NCI-H446 treated with DMSO at 0.1 percent for 48 hours (cell line): Measurements from ENCODE around the gene CDKL1.
A peak's percentile ranks its signal among the peaks of the same experiment; 100 is the strongest.
"Not testable (repeated sequence)": the region's sequence is repeated elsewhere in the genome, so short reads cannot be mapped to it uniquely, and the experiment has no call there.

Experiments
- DNase-seq: peaks from one replicate; lab custom pipeline; 2025; lab: John Stamatoyannopoulos, UW

Gene CDKL1

GRCh38 chr14:50356283-50356682 is 40.4 kb downstream of the CDKL1 start:
- not testable (repeated sequence) for DNase-seq

- DNase-seq: no peak
Measured at GRCh38 chr14:50355692-50356091, 41.0 kb downstream of the CDKL1 start.

GRCh38 chr14:50354527-50354926 is 42.2 kb downstream of the CDKL1 start:
- peak; percentile 5 for DNase-seq

- no peak for DNase-seq
Measured at GRCh38 chr14:50353126-50353525, 43.6 kb downstream of the CDKL1 start.

- no peak for DNase-seq
Measured at GRCh38 chr14:50352584-50352983, 44.1 kb downstream of the CDKL1 start.

GRCh38 chr14:50350975-50351374 is 45.7 kb downstream of the CDKL1 start:
- DNase-seq: no peak

GRCh38 chr14:50348933-50349332 is 47.7 kb downstream of the CDKL1 start:
- no peak for DNase-seq

GRCh38 chr14:50347521-50347920 is 49.2 kb downstream of the CDKL1 start:
- DNase-seq: no peak

- DNase-seq: no peak
Measured at GRCh38 chr14:50345846-50346422, 50.7 kb downstream of the CDKL1 start.

GRCh38 chr14:50344876-50345563 is 51.7 kb downstream of the CDKL1 start:
- no peak for DNase-seq

- DNase-seq: no peak
Measured at GRCh38 chr14:50344116-50344775, 52.4 kb downstream of the CDKL1 start.

- no peak for DNase-seq
Measured at GRCh38 chr14:50343434-50343833, 53.2 kb downstream of the CDKL1 start.

GRCh38 chr14:50342221-50343078 is 54.2 kb downstream of the CDKL1 start:
- peak; percentile 57 for DNase-seq

- DNase-seq: no peak
Measured at GRCh38 chr14:50340963-50341362, 55.7 kb downstream of the CDKL1 start.

GRCh38 chr14:50340045-50340444 is 56.6 kb downstream of the CDKL1 start:
- no peak for DNase-seq

GRCh38 chr14:50339178-50339804 is 57.4 kb downstream of the CDKL1 start:
- no peak for DNase-seq

- DNase-seq: no peak
Measured at GRCh38 chr14:50338587-50338986, 58.1 kb downstream of the CDKL1 start.

- DNase-seq: peak; percentile 70
Measured at GRCh38 chr14:50335989-50336824, 60.5 kb downstream of the CDKL1 start.

GRCh38 chr14:50335389-50335788 is 61.3 kb downstream of the CDKL1 start:
- DNase-seq: peak; percentile 95

- no peak for DNase-seq
Measured at GRCh38 chr14:50334211-50334610, 62.5 kb downstream of the CDKL1 start.

GRCh38 chr14:50333014-50333509 is 63.6 kb downstream of the CDKL1 start:
- no peak for DNase-seq
